IMR-90 (cell line): ENCODE data around the gene SGMS1.

Experiments
- BHLHE40 ChIP-seq: fragments of 150-350 bp; IDR thresholded peaks from 2 replicates; pipeline ENCODE4 v1.6.1; 2016; ENCODE audit warnings: mild to moderate bottlenecking, low read depth, low read length
- CEBPB ChIP-seq: IDR thresholded peaks from 2 replicates; pipeline ENCODE4 v1.6.1; 2012; ENCODE audit warnings: low read depth, low read length, improper control_type of control experiment
- FOS ChIP-seq: fragments of 150-350 bp; IDR thresholded peaks from 2 replicates; pipeline ENCODE4 v1.6.1; 2016; ENCODE audit warnings: low read depth, low read length
- MAFK ChIP-seq: IDR thresholded peaks from 2 replicates; pipeline ENCODE4 v1.6.1; 2012; ENCODE audit warnings: low read depth, low read length, improper control_type of control experiment
- POLR2A ChIP-seq: IDR thresholded peaks from 2 replicates; pipeline ENCODE4 v1.6.1; 2012; ENCODE audit warnings: mild to moderate bottlenecking, low read depth, low read length
- RAD21 ChIP-seq: IDR thresholded peaks from 2 replicates; pipeline ENCODE4 v1.6.1; 2012; ENCODE audit warnings: low read length, improper control_type of control experiment
- RCOR1 ChIP-seq: IDR thresholded peaks from 2 replicates; pipeline ENCODE4 v1.6.1; 2012; ENCODE audit warnings: mild to moderate bottlenecking, low read length, improper control_type of control experiment; ENCODE audit not compliant: insufficient replicate concordance
- RFX5 ChIP-seq: IDR thresholded peaks from 2 replicates; pipeline ENCODE4 v1.8.0; 2012; ENCODE audit warnings: low read depth, mild to moderate bottlenecking, low read length, moderate library complexity
- SMC3 ChIP-seq: fragments of 150-350 bp; IDR thresholded peaks from 2 replicates; pipeline ENCODE4 v1.6.1; 2016; ENCODE audit warnings: low read depth, mild to moderate bottlenecking, antibody characterized with exemption, low read length, moderate library complexity
- TF ChIP-seq, protein P1 (sequence below): conservative IDR thresholded peaks from 2 replicates; pipeline ENCODE4 v1.5.1; 2012; ENCODE audit warnings: mild to moderate bottlenecking, low read depth, low read length, improper control_type of control experiment
- TF ChIP-seq, protein P2 (sequence below): fragments of 150-350 bp; IDR thresholded peaks from 2 replicates; pipeline ENCODE4 v1.6.1; 2017; ENCODE audit warnings: mild to moderate bottlenecking, antibody characterized with exemption, low read length, low read depth
- TF ChIP-seq, protein P3 (sequence below): fragments of 150-350 bp; IDR thresholded peaks from 2 replicates; pipeline ENCODE4 v1.6.1; 2016; ENCODE audit warnings: low read depth, mild to moderate bottlenecking, low read length, moderate library complexity, borderline replicate concordance

DNA sequence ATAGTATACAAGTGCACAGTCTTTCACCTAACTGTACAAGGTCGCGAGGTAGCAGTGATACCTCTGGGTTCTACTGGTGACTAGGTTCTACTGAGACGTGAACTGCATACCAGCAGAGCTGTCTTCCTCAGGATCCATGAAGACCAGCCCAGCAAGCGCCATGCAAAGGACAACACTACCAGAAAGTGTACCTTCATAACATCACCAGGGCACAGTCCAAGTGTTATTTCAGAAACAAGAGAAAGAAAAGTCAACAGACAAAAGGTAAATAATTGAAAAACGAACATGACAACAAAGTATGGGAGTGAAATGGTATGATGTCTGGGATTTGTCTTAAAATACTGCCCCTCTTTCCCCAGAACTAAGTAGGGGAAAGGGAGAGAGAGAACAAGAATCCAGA lies 231.3 kb downstream of the SGMS1 start:
- TF ChIP-seq, protein P1, sequence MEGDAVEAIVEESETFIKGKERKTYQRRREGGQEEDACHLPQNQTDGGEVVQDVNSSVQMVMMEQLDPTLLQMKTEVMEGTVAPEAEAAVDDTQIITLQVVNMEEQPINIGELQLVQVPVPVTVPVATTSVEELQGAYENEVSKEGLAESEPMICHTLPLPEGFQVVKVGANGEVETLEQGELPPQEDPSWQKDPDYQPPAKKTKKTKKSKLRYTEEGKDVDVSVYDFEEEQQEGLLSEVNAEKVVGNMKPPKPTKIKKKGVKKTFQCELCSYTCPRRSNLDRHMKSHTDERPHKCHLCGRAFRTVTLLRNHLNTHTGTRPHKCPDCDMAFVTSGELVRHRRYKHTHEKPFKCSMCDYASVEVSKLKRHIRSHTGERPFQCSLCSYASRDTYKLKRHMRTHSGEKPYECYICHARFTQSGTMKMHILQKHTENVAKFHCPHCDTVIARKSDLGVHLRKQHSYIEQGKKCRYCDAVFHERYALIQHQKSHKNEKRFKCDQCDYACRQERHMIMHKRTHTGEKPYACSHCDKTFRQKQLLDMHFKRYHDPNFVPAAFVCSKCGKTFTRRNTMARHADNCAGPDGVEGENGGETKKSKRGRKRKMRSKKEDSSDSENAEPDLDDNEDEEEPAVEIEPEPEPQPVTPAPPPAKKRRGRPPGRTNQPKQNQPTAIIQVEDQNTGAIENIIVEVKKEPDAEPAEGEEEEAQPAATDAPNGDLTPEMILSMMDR = no peak
- TF ChIP-seq BHLHE40 (no peak), MAFK (no peak), SMC3 (no peak), POLR2A (no peak), RCOR1 (no peak), FOS (no peak), RAD21 (no peak), CEBPB (no peak), RFX5 (no peak)
- TF ChIP-seq, protein P2, sequence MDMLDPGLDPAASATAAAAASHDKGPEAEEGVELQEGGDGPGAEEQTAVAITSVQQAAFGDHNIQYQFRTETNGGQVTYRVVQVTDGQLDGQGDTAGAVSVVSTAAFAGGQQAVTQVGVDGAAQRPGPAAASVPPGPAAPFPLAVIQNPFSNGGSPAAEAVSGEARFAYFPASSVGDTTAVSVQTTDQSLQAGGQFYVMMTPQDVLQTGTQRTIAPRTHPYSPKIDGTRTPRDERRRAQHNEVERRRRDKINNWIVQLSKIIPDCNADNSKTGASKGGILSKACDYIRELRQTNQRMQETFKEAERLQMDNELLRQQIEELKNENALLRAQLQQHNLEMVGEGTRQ = no peak
- TF ChIP-seq, protein P3, sequence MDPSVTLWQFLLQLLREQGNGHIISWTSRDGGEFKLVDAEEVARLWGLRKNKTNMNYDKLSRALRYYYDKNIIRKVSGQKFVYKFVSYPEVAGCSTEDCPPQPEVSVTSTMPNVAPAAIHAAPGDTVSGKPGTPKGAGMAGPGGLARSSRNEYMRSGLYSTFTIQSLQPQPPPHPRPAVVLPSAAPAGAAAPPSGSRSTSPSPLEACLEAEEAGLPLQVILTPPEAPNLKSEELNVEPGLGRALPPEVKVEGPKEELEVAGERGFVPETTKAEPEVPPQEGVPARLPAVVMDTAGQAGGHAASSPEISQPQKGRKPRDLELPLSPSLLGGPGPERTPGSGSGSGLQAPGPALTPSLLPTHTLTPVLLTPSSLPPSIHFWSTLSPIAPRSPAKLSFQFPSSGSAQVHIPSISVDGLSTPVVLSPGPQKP = no peak
